NCI-H146 treated with DMSO at 0.1 percent for 48 hours (cell line): ENCODE results near the gene SP3.

Experiments
- DNase-seq: peaks from one replicate; lab custom pipeline; 2025; ENCODE audit not compliant: unreplicated experiment; lab: John Stamatoyannopoulos, UW

The SP3 gene

DNA sequence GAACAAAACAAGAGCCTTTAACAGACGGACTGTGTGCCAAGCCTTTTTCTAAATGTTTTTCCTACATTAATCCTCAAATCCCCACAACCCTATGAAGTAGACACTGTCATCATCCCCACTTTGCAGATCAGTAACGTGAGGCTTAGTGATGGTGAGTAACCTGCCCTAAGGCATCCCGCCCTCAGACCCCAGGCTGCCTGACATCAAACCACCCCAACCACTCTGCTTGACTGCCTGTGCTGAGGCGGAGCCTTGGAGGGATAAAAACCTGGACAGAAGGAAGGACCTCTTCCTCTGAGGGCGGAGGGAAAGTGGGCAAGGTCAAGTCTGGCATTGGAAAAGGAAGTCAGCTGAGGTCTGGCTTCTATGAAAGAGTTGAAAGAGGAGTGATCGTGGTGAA lies 104.6 kb downstream of the SP3 start:
- DNase-seq = no peak

DNA sequence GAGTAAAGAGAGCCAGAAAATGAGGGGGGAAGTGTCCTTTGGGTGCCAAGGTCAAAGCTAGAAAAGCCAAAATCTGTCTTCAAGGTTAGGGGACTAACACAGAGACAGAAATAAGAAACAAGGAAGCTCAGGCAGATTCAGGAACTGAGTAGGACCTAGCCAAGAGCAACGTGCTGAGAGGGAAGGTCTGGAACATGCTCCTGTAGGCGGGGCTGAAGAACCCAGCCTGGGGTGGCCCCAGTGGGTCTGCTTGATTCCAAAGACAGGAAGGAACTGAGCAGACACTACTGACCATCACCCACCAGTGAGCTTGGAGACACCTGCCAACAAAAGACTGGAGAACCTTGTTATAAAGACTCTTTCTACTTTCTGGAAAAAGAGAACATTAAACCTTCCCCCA lies 105.1 kb downstream of the SP3 start:
- no peak for DNase-seq

DNA sequence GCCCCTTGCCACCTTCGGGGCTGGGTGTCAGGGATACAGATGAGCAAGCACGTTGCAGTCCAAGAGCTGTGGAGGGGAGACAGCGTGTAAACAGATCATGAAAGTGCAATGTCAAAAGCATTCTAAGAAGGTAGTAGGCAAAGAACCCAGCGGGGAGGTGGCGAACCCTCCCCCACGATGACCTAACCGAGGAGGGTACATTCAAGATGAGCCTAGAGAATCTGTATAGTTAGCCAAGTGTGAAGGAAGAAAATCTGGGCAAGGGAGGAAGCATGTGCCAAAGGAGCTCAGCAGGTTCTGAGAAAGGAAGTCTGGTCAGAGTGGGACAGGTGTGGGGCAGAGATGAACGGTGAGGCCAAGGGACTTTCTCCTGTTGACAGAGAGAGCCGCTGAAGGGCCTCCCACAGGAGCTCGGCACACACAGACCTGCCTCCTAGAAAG lies 106.9 kb downstream of the SP3 start:
- DNase-seq = no peak
